Esophagus muscularis mucosa (tissue), 4 donors: ENCODE data around the gene CPA4. TPM values are rescaled to one million over a fixed set of nuclear protein-coding genes. Genes with fewer than 3 reads are reported as not detected.

Experiments
- DNase-seq: peaks from one replicate; pipeline ENCODE4 v3.0.0-alpha.2; 2017; ENCODE audit errors: extremely low spot score
- H3K27ac ChIP-seq, 4 donors: fragments of 200-600 bp; sonication (generic); replicated peaks in 1 of 4; 1 replicate in 3 of 4; 2 replicates in 1 of 4; pipeline ENCODE4 v1.5.1; 2016 to 2019; ENCODE audit warnings: mild to moderate bottlenecking in 1 of 4
- H3K27me3 ChIP-seq, 4 donors: fragments of 200-600 bp; sonication (generic); one replicate each; pipeline versions ENCODE4 v1.5.1 to v1.6.0; 2016 to 2019
- H3K36me3 ChIP-seq, 4 donors: fragments of 200-600 bp; sonication (generic); one replicate each; pipeline ENCODE4 v1.5.1; 2016 to 2019
- H3K4me1 ChIP-seq, 4 donors: fragments of 200-600 bp; sonication (generic); one replicate each; pipeline ENCODE4 v1.5.1; 2016 to 2019
- H3K4me3 ChIP-seq, 4 donors: fragments of 200-600 bp; sonication (generic); 1 replicate in 2 of 4; 2 replicates in 2 of 4; pipeline ENCODE4 v1.5.1; 2016 to 2019; ENCODE audit warnings: mild to moderate bottlenecking in 4 of 4, moderate library complexity in 1 of 4
- H3K9me3 ChIP-seq, 4 donors: fragments of 200-600 bp; sonication (generic); 1 replicate in 3 of 4; 2 replicates in 1 of 4; pipeline ENCODE4 v1.5.1; 2016 to 2019
- EP300 ChIP-seq: sonication (generic); formaldehyde crosslinking; IDR thresholded peaks from one replicate; pipeline ENCODE4 v1.6.1; 2017; ENCODE audit warnings: antibody characterized with exemption
- POLR2A ChIP-seq: fragments of 450-650 bp; IDR thresholded peaks from one replicate; pipeline ENCODE4 v1.6.1; 2017; ENCODE audit warnings: antibody characterized with exemption, moderate library complexity, mild to moderate bottlenecking, low read depth
- POLR2AphosphoS5 ChIP-seq, 2 donors: sonication (generic); formaldehyde crosslinking; IDR thresholded peaks; one replicate each; pipeline ENCODE4 v1.6.1; 2017; ENCODE audit warnings: antibody characterized with exemption in 2 of 2
- WGBS: methylation state at CpG from one replicate; pipeline ENCODE4 v1.1.5; 2018; 5-methylcytosine and 5-hydroxymethylcytosine counted together
- intact Hi-C: fragments of 100-400 bp; cut with DNase I; formaldehyde crosslinking; loops from one replicate; pipeline ENCODE4 v1.15.1; 2023
- total RNA-seq, 4 donors: library from RNA; depleted of rRNA; stranded (reverse); fragments of >200 nt; gene quantifications; one replicate each; pipeline versions ENCODE4 v1.1.0 to v1.2.1, GENCODE V29; 2016
- TF ChIP-seq, protein P1 (sequence below), 3 experiments: fragments of 200-600 bp in 2 of 3; fragments of 450-650 bp in 1 of 3; sonication (generic) in 2 of 3; IDR thresholded peaks; one replicate each; pipeline ENCODE4 v1.5.1; 2017 to 2019; ENCODE audit warnings: antibody characterized with exemption in 3 of 3, mild to moderate bottlenecking in 2 of 3, moderate library complexity in 1 of 3

The CPA4 gene
- total RNA-seq, 4 donors from 2014 or later, result not detected

DNA sequence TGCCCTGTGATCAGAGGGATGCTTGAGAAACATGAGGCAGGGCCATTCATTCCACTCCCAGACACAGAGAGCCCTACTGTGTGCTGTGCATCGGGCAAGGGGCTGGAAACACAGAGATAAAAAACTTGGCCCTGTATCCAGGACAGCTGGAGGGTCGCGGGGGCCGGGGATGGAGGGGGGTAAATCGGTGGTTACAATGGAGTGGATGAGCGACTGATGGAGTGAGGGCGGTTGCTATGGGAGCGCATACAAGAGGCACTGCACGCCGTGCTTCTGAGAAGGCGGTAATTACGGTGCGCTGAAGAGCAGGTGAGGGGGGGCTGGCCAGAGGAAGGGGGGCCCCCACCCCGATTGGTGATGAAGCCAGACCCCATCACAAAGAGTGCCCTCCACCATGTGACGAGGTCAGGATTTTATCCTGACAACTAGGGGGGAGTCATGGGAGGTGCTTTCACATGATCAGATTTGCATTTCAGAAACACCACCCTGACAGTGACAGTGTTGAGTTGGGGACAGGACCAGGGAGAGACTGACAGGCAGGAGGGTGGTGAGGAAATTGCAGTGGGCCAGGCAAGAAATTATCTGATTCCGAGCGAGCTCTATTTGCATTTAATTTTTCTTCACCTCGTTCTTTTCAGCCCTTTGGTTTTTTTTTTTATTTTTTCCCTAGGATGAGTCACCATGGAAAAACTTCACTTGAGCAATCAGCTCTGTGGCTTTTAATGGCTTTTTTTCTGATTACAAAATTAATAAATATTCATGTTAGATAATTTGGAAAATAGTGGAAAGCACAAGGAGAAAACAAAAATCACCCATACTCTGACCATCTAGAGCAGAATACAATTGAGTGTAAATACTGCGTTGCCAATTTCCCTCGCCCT lies 59.5 kb downstream of the CPA4 start:
- 78% methylated on average over 20 of the region's 20 CpGs for WGBS
- Histone ChIP-seq H3K27me3 (no peaks in the 10 kb centered on the region), H3K36me3 (no peaks in the 10 kb centered on the region), H3K4me1 (peaks cover 11 to 48% (median 41%) of the 10 kb centered on the region in 4 donors), H3K9me3 (no peaks in the 10 kb centered on the region), H3K27ac (peak overlapping the region; percentile 25 to 62 (median 53)), H3K4me3 (no peak overlapping the region)
- intact Hi-C loops, result loop anchor here (10.0 kb wide), 1 partner anchor 82 kb away; no protein-coding TSS in a partner anchor
- TF ChIP-seq POLR2A, result no peak
- TF ChIP-seq, protein P1, sequence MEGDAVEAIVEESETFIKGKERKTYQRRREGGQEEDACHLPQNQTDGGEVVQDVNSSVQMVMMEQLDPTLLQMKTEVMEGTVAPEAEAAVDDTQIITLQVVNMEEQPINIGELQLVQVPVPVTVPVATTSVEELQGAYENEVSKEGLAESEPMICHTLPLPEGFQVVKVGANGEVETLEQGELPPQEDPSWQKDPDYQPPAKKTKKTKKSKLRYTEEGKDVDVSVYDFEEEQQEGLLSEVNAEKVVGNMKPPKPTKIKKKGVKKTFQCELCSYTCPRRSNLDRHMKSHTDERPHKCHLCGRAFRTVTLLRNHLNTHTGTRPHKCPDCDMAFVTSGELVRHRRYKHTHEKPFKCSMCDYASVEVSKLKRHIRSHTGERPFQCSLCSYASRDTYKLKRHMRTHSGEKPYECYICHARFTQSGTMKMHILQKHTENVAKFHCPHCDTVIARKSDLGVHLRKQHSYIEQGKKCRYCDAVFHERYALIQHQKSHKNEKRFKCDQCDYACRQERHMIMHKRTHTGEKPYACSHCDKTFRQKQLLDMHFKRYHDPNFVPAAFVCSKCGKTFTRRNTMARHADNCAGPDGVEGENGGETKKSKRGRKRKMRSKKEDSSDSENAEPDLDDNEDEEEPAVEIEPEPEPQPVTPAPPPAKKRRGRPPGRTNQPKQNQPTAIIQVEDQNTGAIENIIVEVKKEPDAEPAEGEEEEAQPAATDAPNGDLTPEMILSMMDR (IDR thresholded peaks at IDR 0.05), result no peak
- no peak for TF ChIP-seq POLR2AphosphoS5 (IDR thresholded peaks at IDR 0.05)
- TF ChIP-seq EP300, result no peak
- no peak for DNase-seq

DNA sequence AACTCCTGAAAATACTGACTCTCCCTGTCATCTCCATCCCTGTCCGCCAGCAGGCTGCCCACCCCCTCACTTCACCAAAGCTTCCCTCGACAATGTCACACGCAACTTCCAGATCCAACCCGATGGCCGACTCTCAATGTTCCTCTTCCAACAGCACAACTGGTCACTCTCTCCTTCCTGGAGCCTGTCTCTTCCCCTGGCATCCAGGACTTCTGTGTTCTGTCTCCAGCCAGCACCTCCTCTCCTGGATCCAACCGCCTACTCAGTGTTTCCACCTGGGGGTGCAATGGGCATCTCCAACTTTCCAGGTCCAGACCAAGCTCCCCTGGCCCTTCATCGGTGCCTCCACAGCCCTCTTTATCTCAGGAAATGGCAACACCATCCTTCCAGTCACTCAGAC lies 60.2 kb downstream of the CPA4 start:
- Histone ChIP-seq H3K27ac (peak overlapping the region in 1 of 4 donors; percentile 20), H3K36me3 (no peaks in the 10 kb centered on the region), H3K27me3 (no peaks in the 10 kb centered on the region), H3K4me3 (no peak overlapping the region), H3K9me3 (no peaks in the 10 kb centered on the region), H3K4me1 (peaks cover 11 to 50% (median 42%) of the 10 kb centered on the region in 4 donors)
- TF ChIP-seq POLR2A (no peak), POLR2AphosphoS5 (IDR thresholded peaks at IDR 0.05) (no peak)
- DNase-seq, result no peak
- intact Hi-C loops, result loop anchor here (10.0 kb wide), 1 partner anchor 82 kb away; no protein-coding TSS in a partner anchor
- 92% methylated on average over 7 of the region's 7 CpGs for WGBS

DNA sequence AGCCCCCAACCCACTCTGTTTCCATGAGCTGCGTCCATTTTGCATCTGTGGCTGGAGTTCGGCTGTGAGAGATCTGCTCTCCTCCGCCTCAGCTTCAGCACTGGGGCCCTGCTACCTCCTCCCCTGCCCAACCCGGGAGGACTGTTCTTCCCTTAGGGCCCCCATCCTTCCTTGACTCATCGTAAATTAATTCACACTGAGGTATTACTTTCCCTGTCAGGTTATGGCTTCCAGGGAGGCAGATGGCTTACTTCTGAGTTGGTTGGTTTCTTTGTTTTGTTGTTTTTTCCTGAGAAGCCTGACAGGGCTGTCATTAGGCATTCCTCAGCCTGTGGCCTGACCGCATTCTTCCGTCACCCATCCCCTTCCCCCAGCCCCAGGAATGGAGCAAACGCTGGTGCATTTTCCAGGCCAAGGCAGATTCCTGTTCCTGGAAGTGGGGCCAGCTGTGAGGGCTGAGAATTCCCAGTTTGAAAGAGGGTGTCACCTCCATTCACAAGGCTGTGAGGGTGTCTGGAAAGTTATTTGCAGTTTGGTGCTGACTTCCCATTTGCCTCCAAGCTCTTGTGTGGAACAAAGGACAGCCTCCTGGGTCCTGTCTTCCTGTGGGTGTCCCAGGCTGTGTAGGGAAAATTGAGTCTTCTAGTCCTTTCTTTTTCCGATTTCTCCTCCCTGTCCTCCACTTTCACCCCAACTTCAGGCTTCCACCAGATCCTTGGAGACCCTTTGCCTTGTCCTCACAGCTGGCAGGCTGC lies 63.3 kb downstream of the CPA4 start:
- no peak for DNase-seq

DNA sequence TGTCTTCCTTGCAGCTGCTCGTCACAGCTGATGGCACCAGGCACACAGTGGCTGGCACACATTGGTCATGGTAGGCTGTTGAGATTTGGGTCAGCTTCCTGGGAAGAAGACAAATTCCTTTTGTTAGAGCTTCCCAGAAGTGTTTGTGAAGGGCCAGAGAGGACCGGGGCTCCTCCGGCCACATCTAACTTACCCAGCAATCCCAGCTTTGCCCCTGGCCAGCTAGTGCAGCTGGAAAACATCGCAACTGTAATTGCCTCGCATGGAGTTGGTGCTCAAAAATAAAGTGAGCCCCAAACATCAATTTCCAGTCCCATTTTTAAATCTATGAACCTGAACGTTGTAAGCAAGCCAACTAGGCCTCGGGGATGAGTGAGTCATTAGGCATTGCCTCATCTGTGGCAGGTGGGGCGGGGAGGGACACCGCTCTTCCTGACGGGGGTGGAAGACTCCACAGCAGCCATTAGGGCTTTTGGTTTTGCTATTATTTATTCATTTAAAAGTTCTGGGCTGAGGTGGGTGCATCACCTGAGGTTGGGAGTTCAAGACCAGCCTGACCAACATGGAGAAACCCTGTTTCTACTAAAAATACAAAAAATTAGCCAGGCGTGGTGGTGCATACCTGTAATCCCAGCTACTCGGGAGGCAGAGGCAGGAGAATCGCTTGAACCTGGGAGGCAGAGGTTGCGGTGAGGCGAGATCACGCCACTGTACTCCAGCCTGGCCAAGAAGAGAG lies 64.1 kb downstream of the CPA4 start:
- intact Hi-C loops, result loop anchor here (10.0 kb wide), 1 partner anchor 78 kb away; no protein-coding TSS in a partner anchor
- H3K27me3 ChIP-seq, result no peaks in the 10 kb centered on the region
- H3K4me3 ChIP-seq, result no peak overlapping the region
- H3K36me3 ChIP-seq, result no peaks in the 10 kb centered on the region
- no peak for DNase-seq
- H3K9me3 ChIP-seq, result peaks cover 0 to 11% (median 4%) of the 10 kb centered on the region in 4 donors
- TF ChIP-seq EP300 (no peak), POLR2AphosphoS5 (IDR thresholded peaks at IDR 0.05) (peak; percentile 56 to 75)
- peak overlapping the region; percentile 65 to 79 (median 71) for H3K27ac ChIP-seq
- H3K4me1 ChIP-seq, result peaks cover 11 to 34% (median 28%) of the 10 kb centered on the region in 4 donors
- WGBS, result 64% methylated on average over 16 of the region's 16 CpGs

More for the DNA sequence above, 63.3 kb downstream of the CPA4 start:
- intact Hi-C loops, result loop anchor here (10.0 kb wide), 1 partner anchor 79 kb away; no protein-coding TSS in a partner anchor
- Histone ChIP-seq H3K36me3 (no peaks in the 10 kb centered on the region), H3K9me3 (peaks cover 0 to 11% (median 4%) of the 10 kb centered on the region in 4 donors), H3K4me1 (peaks cover 11 to 42% (median 35%) of the 10 kb centered on the region in 4 donors), H3K4me3 (no peak overlapping the region), H3K27me3 (no peaks in the 10 kb centered on the region), H3K27ac (peak overlapping the region; percentile 65 to 79 (median 71))
- WGBS, result 25% methylated on average over 9 of the region's 9 CpGs
- TF ChIP-seq POLR2AphosphoS5 (IDR thresholded peaks at IDR 0.05) (peak; percentile 27 to 42), EP300 (no peak)

DNA sequence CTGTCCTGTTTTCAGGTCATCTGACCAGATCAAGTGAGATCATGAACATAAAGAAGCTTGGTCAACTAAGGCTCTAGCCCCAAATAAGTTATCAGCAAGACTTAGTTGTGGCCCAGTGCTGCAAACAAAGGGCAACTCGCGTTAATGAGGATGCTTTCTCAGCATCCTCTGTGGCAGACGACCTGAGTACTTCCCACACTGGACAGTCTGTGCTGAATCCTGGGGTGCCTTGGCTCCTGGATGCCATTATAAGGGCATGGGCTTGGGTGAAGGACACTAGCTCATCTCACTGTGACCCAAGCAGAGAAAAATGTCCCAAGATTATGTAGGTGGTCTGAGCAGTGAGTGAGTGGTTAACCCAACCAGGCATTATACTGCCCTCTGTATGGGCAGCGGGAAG lies 65.5 kb downstream of the CPA4 start:
- H3K4me3 ChIP-seq, result no peak overlapping the region
- DNase-seq, result no peak
- no peak overlapping the region for H3K27ac ChIP-seq
- H3K36me3 ChIP-seq, result no peaks in the 10 kb centered on the region
- WGBS, result 96% methylated on average over 4 of the region's 4 CpGs
- H3K27me3 ChIP-seq, result no peaks in the 10 kb centered on the region
- peaks cover 8 to 22% (median 18%) of the 10 kb centered on the region in 4 donors for H3K4me1 ChIP-seq
- intact Hi-C loops, result loop anchor here (10.0 kb wide), 1 partner anchor 76 kb away; no protein-coding TSS in a partner anchor
- peaks cover 0 to 11% (median 4%) of the 10 kb centered on the region in 4 donors for H3K9me3 ChIP-seq
- no peak for TF ChIP-seq POLR2A
- TF ChIP-seq, protein P1 (IDR thresholded peaks at IDR 0.05), result no peak
- no peak for TF ChIP-seq EP300
- TF ChIP-seq POLR2AphosphoS5 (IDR thresholded peaks at IDR 0.05), result no peak
